GM10847 (cell line): ENCODE measurements around the gene RPS6KA1.

Experiments used
- POLR2A ChIP-seq: IDR thresholded peaks from 2 replicates; pipeline ENCODE4 v1.6.1; 2011; ENCODE audit not compliant: insufficient read length; ENCODE audit errors: extremely low read depth

RPS6KA1 gene

GRCh38 chr1:26526287-26526686 is 3.3 kb upstream of the RPS6KA1 start:
- no peak for TF ChIP-seq POLR2A

- no peak for TF ChIP-seq POLR2A
Measured at GRCh38 chr1:26529405-26529654, 231 bp upstream of the RPS6KA1 start.

DNA sequence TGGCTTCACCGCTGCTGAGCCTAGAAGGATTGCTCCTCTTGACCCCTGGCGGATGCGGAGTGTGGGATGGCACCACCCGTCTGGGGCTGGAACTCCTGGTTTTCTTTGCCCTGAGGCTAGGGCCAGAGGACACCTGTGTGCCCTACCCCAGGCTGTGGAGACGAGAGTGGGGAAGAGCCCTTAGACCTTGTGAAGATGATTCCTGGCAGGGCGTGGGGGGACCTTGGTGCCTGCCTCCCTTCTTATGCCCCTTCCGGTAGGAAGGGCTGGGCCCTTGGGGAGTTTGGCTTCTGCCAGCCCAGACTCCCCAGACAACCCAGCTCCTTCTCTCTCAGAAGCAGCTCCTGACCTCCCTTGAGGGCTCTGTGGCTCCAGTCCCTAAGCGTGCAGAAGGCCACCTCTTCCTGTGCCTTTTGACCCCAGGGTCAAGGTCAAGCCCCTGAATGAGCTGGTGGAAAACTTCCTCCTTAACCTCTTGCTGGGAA is 891 bp downstream of the RPS6KA1 start:
- TF ChIP-seq POLR2A = no peak

- no peak for TF ChIP-seq POLR2A
Measured at GRCh38 chr1:26530895-26531598, 1.5 kb downstream of the RPS6KA1 start.

DNA sequence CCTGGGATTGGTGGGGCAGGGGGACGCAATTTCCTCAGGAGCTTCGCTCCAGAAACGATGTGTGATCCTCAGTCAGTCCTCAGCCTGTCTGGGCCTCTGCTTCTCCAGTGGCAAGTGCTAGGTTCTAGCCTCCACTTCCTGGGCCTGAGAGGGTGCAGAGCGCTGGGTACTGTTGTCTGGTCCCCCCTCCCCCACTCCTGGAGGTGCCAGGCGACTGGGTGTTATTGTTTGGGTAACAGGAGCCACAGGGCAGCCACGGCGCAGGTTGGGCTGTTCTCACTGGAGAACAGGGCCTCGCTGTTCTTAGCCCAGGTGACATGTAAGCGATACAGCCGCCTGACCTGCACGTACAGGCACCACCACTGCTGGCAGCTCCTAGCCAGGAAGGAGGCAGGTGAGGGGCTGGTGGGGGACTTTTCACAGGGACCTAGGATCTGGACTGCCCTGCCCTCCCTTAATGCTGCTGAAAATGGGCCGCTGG is 2.1 kb downstream of the RPS6KA1 start:
- TF ChIP-seq POLR2A = no peak

- no peak for TF ChIP-seq POLR2A
Measured at GRCh38 chr1:26533951-26534509, 4.5 kb downstream of the RPS6KA1 start.

- no peak for TF ChIP-seq POLR2A
Measured at GRCh38 chr1:26535201-26535600, 5.6 kb downstream of the RPS6KA1 start.

DNA sequence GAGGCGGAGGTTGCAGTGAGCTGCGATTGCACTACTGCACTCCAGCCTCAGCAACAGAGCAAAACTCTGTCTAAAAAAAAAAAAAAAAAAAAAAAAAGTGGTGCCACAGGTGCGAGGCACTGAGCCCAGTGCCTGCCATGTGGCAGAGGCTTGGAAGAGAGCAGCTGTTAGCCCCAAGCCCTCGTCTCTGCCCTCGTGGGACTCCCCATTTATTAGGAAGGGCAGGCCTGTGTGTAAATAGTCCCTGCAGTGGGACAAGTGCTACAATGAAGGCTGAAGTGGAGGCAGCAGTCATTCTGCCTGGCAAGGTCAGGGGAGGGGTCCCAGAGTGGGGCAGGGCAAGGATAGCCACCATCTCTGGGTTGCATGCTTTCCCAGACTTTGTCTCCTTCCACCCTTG is 6.5 kb downstream of the RPS6KA1 start:
- no peak for TF ChIP-seq POLR2A

DNA sequence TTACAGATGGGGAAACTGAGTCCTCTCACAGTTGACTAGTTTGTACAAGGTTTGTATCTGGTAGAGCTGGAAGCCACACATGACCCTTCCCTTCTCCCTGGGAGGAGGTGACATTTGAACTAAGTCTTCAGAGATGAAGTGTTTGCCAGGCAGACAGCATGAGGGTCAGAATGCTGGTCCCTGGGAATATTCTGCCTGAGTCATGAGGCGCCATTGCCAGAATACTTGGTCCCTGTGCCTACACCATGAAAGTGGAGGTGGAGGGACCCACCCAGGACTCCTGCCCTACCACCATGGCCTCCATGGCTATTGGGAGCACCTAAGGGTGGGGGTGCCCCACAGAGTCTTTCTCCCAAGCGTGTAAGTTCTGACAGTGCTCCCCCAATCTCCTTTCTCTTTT is 7.0 kb downstream of the RPS6KA1 start:
- no peak for TF ChIP-seq POLR2A

- no peak for TF ChIP-seq POLR2A
Measured at GRCh38 chr1:26537951-26538352, 8.4 kb downstream of the RPS6KA1 start.

DNA sequence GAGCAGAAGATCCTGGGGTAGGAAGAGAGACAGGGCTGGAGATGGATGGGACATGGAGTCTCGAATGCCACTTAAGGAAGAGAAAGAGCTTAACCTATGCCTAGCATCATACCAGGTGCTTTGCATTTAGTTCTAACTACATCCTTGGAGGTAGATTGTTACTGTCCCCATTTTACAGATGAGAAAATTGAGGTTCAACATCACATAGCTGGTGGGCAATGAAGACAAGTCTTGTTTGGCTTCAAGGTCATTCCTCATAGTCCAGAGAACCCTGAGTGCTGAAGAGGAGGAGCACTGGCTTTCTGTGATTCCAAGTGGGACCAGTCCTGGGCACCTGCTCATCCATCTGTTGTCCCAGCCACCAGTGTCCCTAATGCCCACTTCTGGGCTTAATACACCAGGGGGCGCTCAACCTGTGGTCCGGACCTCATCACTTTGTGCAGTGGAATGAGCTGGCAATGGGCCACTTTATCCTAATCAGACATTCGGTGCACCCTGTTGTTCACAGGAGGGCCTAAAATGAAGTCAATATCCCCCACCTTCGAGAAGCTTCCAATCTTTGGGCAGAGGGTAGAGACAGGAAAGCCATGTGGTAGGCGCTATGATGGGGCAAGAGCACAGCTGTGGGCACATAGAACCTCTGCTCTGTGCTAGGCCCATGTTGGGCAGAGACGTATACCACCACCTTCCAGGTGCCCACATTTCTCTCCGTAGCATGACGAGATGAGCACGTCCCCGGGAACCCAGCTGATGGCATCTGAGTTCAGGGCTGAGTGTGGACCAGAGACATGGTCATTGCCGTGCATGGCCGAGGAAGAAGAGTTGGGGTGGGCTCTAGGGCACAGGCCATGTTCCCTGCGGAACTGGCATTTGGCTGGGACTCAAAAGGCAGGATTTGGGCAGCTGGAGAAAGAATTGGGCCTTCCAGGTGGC is 9.2 kb downstream of the RPS6KA1 start:
- no peak for TF ChIP-seq POLR2A

GRCh38 chr1:26539722-26540121 is 10.2 kb downstream of the RPS6KA1 start:
- no peak for TF ChIP-seq POLR2A

DNA sequence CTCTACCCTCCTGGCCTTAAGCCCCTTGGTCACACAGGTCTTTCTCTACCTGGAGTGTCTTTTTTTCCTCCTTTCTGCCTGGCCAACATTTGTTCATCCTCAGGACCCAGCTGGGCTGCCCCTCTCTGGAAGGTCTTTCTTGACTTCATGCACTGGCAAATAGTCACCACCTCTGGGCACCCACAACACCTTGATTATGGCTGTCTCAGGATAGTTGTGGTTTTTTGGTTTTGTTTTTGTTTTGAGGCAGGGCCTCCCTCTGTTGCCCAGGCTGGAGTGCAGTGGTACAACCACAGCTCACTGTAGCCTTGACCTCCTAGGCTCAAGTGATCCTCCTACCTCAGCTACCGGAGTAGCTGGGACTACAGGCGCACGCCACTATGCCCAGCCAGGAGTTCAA is 10.8 kb downstream of the RPS6KA1 start:
- TF ChIP-seq POLR2A = no peak

DNA sequence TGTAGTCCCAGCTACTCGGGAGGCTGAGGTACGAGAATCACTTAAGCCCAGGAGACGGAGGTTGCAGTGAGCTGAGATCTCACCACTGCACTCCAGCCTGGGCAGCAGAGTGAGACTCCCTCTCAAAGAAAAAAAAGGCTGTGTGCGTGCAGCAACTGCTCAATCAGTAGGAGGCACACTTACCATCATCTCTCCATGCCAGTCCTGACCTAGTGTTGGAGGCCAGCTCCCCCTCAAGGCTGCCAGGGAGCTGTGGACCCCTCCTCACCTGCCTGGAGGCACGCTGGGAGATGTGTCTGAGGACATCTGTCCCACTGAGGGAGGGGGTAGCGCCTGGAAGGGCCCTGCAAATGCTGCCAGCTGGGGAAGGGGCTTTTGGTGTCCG is 11.9 kb downstream of the RPS6KA1 start:
- no peak for TF ChIP-seq POLR2A

- TF ChIP-seq POLR2A = peak; percentile 55
Measured at GRCh38 chr1:26541816-26542711, 12.5 kb downstream of the RPS6KA1 start.
